ENCODE results near the gene TRIP11.
A peak's percentile ranks its signal among the peaks of the same experiment; 100 is the strongest.

The TRIP11 gene

GRCh38 chr14:91955168-91955567, 84.7 kb downstream of the TRIP11 start:
- DNase-seq (ENCODE audit: low spot score): no peak

GRCh38 chr14:91953170-91953985, 86.5 kb downstream of the TRIP11 start:
- no peak for DNase-seq (ENCODE audit: low spot score)

GRCh38 chr14:91947475-91948184, 92.2 kb downstream of the TRIP11 start, which contains the start of gene FBLN5:
FBLN5 (minus strand) TSS chr14:91947694; CDS start chr14:91947229, 465 bp downstream.
- DNase-seq (ENCODE audit: low spot score): peak; percentile 90

GRCh38 chr14:91946622-91947474, 93.0 kb downstream of the TRIP11 start:
- DNase-seq (ENCODE audit: low spot score): no peak

- DNase-seq (ENCODE audit: low spot score): no peak
Measured at GRCh38 chr14:91945751-91946621, 93.9 kb downstream of the TRIP11 start.

GRCh38 chr14:91942946-91943345, 96.9 kb downstream of the TRIP11 start:
- no peak for DNase-seq (ENCODE audit: low spot score)

GRCh38 chr14:91942128-91942527, 97.7 kb downstream of the TRIP11 start:
- DNase-seq (ENCODE audit: low spot score): no peak

- DNase-seq (ENCODE audit: low spot score): no peak
Measured at GRCh38 chr14:91940209-91940608, 99.7 kb downstream of the TRIP11 start.

GRCh38 chr14:91935586-91935985, 104.3 kb downstream of the TRIP11 start:
- DNase-seq (ENCODE audit: low spot score): no peak

- no peak for DNase-seq (ENCODE audit: low spot score)
Measured at GRCh38 chr14:91934554-91935285, 105.1 kb downstream of the TRIP11 start.

- DNase-seq (ENCODE audit: low spot score): peak; percentile 41
Measured at GRCh38 chr14:91931478-91932088, 108.3 kb downstream of the TRIP11 start.

- no peak for DNase-seq (ENCODE audit: low spot score)
Measured at GRCh38 chr14:91929700-91930099, 110.2 kb downstream of the TRIP11 start.

- no peak for DNase-seq (ENCODE audit: low spot score)
Measured at GRCh38 chr14:91927800-91928199, 112.1 kb downstream of the TRIP11 start.

GRCh38 chr14:91927191-91927590, 112.7 kb downstream of the TRIP11 start:
- DNase-seq (ENCODE audit: low spot score): no peak

GRCh38 chr14:91926131-91926890, 113.5 kb downstream of the TRIP11 start:
- no peak for DNase-seq (ENCODE audit: low spot score)

GRCh38 chr14:91925727-91926121, 114.1 kb downstream of the TRIP11 start:
- no peak for DNase-seq (ENCODE audit: low spot score)

- DNase-seq (ENCODE audit: low spot score): no peak
Measured at GRCh38 chr14:91925001-91925726, 114.7 kb downstream of the TRIP11 start.

- no peak for DNase-seq (ENCODE audit: low spot score)
Measured at GRCh38 chr14:91920526-91920925, 119.3 kb downstream of the TRIP11 start.

GRCh38 chr14:91919814-91920213, 120.0 kb downstream of the TRIP11 start:
- DNase-seq (ENCODE audit: low spot score): peak; percentile 84
